HG03064 (cell line): ENCODE results near the gene AKAP13.
A peak's percentile ranks its signal among the peaks of the same experiment; 100 is the strongest.

ENCODE experiments used
- ATAC-seq: cut with Tn5 transposase; IDR thresholded peaks from one replicate; pipeline ENCODE4 v1.9.1; 2021; ENCODE audit warnings: low read depth; ENCODE audit not compliant: unreplicated experiment

AKAP13 gene

DNA sequence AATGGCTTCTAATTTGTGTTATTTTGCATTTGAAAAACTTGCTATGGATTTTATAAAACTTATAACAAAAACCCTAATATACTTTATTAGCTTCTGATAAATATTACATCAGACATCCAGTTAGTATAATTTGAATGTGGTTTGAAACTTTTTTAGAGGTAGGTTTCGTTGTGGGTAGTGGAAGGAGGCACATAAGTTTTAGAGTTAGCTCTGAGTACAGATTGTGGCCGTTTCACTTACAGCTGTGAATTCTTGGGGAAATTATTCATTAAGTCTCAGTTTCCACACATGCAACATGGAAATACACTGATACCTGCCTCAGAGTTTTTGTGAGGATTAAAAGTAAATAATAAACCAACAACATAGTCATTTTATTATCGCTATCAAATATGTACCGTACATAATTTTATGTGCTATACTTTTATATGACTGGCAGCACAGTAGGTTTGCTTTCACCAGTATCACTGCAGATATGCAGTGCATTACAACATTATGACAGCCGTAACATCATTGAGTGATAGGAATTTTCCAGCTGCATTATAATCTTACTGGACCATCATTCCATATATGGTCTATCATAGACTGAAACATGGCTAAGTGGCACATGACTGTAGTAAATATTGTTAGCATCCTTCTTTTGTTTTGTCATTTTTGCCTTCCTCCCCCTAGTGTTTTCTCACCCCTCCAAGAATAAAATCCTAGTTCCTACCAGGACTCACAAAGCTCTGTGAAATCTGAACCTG is 175.6 kb downstream of the AKAP13 start:
- no peak for ATAC-seq

DNA sequence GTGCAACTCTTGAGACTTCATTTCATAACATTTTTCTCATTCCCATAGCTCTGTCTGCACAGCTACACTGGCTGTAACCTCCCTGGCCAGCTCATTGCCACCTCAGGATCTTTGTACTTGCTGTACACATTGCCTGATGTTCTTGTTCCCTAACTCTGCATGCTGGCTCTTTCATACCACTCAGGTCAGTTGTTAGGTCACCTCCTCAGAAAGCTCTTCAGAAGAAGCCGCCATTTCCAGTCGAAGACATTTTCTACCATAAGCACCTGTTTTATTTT is 176.2 kb downstream of the AKAP13 start:
- no peak for ATAC-seq

DNA sequence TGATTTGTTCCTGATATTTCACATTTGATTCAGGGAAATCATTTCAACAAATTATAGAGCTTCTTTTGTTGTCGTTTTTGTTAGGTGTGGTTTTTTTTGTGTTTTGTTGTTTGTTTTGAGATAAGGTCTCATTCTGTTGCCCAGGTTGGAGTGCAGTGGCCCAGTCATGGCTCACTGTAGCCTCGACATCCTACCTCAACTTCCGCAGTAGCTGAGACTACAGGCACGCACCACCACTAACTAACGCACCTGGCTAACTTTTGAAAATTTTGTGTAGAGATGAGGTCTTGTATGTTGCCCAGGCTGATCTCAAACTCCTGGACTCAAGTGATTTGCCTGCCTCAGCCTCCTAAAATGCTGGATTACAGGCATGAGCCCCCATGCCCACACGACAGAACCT is 177.0 kb downstream of the AKAP13 start:
- no peak for ATAC-seq

- ATAC-seq: no peak
Observed at GRCh38 chr15:85558848-85559247, 178.4 kb downstream of the AKAP13 start.

DNA sequence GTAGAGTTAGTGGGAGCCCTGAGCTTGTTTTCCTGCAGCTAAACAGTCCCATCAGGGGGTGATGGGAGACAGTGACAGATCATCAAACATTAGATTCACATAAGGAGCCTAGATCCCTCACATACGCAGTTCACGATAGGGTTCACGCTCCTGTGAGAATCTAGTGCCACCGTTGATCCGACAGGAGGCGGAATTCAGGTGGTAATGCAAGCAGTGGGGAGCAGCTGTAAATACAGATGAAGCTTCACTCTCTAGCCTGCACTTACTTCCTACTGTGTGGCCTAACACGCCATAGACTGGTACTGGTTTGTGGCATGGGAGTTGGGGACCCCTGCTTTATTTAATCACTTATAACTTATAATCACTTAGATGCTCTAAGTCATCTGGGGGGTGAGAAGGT is 179.1 kb downstream of the AKAP13 start:
- ATAC-seq: no peak

- no peak for ATAC-seq
Observed at GRCh38 chr15:85562824-85563223, 182.4 kb downstream of the AKAP13 start.

GRCh38 chr15:85563328-85563727 is 182.9 kb downstream of the AKAP13 start:
- ATAC-seq: no peak

DNA sequence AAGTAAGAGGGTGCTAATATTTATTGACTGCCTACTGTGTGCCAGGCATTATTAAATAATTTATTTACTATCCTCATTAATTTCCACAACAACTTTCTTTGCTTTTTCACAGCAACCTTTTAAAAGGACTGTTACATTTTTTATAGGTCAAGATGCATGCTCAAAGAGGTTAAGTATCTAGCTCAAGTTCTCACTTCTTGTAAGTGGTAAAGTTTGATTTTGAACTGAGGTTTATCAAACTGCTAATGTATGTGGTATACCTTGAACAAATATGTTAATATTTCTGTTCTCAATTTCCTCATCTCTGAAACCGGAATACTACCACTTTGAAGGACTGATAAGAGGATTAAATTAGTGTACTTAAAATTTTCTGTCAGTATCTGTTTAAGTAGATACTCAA is 183.3 kb downstream of the AKAP13 start:
- no peak for ATAC-seq

DNA sequence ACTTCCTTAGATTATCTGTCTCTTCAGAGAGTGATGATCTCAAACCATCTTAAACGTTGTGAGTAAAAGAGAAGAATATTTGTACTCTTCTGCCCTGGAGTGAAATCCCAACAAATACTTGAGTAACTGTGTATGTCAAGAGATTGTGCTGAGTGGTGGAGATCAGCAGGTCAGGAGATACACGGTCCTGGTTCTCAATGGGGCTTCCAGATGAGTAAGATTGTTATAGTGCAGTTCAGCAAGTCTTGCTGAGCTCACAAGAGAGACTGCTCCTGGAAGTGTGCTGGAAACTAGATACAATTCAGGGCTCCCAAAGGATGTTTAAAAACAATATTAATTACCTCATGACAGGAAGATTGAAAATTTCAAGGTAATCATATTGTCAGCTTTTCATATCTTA is 184.3 kb downstream of the AKAP13 start:
- no peak for ATAC-seq

DNA sequence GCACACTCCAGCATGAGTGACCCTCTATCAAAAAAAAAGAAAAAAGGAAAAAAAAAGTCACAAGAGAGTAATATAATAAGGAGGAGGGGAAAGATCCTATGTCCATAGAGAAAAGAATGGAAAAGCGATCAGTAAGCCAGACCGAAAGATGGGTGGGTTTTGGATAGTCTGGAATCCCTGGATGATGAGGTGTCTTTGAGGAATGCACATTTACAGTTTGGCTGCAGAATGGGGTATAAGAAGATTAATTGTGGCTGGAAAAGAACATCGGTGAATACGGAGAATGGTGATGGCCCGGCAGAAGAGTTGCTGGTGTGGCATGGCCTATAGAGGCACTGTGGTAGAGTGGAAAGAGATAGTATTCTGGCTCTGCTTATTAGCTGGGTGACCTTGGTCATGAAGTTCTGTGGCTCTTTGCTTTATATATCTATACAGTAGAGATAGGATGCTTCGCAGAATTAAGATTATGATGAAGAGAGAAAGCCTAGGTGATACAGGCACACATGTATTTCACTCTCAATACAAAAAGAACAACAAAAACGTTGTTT is 187.9 kb downstream of the AKAP13 start:
- no peak for ATAC-seq

DNA sequence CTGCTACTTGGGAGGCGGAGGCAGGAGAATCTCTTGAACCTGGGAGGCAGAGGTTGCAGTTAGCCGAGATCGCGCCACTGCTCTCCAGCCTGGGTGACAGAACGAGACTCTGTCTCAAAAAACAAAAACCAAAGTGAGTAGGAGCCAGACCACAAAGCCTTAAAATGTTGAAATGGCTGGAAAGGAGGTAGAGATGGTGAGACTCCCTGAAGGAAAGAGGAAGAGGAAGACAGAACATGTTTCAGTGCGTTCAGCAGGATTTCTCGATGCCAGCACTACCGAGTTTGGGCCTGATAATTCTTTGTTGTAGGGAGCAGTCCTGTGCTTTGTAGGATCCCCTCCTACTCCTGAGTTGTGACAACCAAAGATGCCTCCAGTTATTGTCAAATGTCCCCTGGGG is 189.9 kb downstream of the AKAP13 start:
- ATAC-seq: no peak

- no peak for ATAC-seq
Observed at GRCh38 chr15:85571780-85572179, 191.4 kb downstream of the AKAP13 start.

GRCh38 chr15:85576392-85576791 is 196.0 kb downstream of the AKAP13 start:
- ATAC-seq: no peak

DNA sequence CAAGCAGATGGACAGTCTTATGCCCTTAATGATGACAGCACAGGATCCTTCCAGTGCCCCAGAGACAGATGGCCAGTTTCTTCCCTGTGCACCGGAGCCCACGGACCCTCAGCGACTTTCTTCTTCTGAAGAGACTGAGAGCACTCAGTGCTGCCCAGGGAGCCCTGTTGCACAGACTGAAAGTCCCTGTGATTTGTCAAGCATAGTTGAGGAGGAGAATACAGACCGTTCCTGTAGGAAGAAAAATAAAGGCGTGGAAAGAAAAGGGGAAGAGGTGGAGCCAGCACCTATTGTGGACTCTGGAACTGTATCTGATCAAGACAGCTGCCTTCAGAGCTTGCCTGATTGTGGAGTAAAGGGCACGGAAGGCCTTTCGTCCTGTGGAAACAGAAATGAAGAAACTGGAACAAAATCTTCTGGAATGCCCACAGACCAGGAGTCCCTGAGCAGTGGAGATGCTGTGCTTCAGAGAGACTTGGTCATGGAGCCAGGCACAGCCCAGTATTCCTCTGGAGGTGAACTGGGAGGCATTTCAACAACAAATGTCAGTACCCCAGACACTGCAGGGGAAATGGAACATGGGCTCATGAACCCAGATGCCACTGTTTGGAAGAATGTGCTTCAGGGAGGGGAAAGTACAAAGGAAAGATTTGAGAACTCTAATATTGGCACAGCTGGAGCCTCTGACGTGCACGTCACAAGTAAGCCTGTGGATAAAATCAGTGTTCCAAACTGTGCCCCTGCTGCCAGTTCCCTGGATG is 198.7 kb downstream of the AKAP13 start:
- no peak for ATAC-seq

GRCh38 chr15:85579957-85580694 is 199.7 kb downstream of the AKAP13 start:
- no peak for ATAC-seq

GRCh38 chr15:85580879-85581278 is 200.5 kb downstream of the AKAP13 start:
- ATAC-seq: no peak

GRCh38 chr15:85581495-85581894 is 201.1 kb downstream of the AKAP13 start:
- no peak for ATAC-seq

DNA sequence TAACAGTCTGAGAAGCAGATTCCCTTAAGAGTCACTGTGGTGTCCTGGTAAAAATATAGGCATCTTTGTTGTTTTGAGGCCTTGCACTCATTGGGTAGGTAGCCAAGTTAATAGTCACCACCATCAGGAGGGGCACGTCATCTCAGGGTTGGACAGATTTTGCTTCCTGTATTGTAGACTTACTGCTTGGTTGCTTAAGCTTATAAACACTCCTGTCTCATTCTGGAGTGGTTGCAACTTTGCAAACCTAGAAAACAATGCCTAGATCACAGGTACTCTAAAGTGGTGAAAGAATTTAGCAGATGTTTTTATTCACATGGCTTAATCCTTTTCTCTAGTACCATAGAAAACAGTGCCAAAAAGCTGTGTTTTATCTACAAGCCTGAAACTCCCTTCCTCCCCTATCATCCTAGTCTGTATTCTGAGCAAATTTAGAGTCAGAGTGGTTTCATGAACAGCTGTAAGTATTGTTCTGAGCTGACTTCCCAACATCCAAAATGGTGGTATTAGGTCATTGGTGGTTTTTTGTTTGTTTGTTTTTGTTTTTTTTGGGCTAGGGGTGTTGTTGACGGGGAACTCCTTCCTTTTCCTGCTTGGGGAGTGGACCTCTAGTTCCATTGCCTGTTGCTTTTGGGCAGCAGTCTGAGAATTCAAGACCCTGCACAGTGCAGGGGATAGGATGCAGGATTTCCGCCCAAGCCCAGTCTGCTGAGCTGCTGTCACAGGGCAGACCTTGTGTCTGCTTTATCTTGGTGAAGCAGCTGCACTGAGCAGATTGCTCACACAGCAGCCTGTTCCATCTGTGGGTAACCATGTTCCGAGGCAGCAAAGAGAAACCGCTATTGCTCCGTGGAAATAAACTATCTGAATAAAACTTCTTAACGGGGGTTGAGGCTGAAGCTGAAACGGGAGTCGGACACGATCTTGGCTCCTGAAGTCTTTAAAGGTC is 202.0 kb downstream of the AKAP13 start:
- ATAC-seq: peak; percentile 41

- ATAC-seq: no peak
Observed at GRCh38 chr15:85583442-85583841, 203.0 kb downstream of the AKAP13 start.

DNA sequence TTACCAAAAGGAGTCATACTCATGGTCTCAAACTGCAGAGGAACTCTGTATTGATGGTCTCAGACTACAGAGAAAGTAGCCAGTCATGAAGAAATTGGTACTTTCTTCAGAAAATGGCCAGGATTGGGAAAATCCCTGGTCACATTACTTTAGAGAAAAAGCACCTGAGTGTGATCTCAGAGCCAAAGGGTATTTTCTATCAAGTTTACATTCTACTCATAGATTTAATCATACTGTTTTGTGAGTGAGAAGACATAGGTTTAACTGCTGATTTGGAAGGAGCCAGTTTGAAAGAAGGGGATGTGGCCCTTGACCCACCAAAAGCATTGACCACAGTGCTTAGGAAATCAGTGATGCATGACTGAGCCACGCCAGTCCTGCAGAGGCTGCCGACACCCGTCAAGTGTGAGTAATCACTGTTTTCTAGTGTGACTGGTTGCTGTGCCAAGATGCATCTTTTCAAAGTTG is 203.6 kb downstream of the AKAP13 start:
- ATAC-seq: peak; percentile 46
